HepG2 (cell line): ENCODE results near the gene ASCL2. TPM values are rescaled to one million over a fixed set of nuclear protein-coding genes. Genes with fewer than 3 reads are reported as not detected.
A peak's percentile ranks its signal among the peaks of the same experiment; 100 is the strongest.

ENCODE experiments used
- CERS6 ChIP-seq: sonication (generic); formaldehyde crosslinking; IDR thresholded peaks from 2 replicates; pipeline ENCODE4 v1.5.0; 2020; ENCODE audit warnings: missing genetic modification reagents
- ERF ChIP-seq: IDR thresholded peaks from 2 replicates; pipeline ENCODE4 v1.6.1; 2018; ENCODE audit warnings: missing biosample characterization, missing genetic modification reagents
- ESRRA ChIP-seq: sonication (generic); formaldehyde crosslinking; IDR thresholded peaks from 2 replicates; pipeline ENCODE4 v1.5.1; 2020; ENCODE audit warnings: mild to moderate bottlenecking, low read depth, missing genetic modification reagents
- FOXA3 ChIP-seq: IDR thresholded peaks from 2 replicates; pipeline ENCODE4 v1.6.1; 2016; ENCODE audit warnings: missing genetic modification reagents, missing compliant biosample characterization
- KAT7 ChIP-seq: IDR thresholded peaks from 2 replicates; pipeline ENCODE4 v1.6.1; 2018; ENCODE audit warnings: borderline replicate concordance, missing compliant biosample characterization
- KLF12 ChIP-seq: sonication (generic); formaldehyde crosslinking; IDR thresholded peaks from 2 replicates; pipeline ENCODE4 v1.4.0; 2020; ENCODE audit warnings: missing genetic modification reagents, borderline replicate concordance
- PBX3 ChIP-seq: sonication (generic); formaldehyde crosslinking; IDR thresholded peaks from 2 replicates; pipeline ENCODE4 v1.8.1; 2023; ENCODE audit warnings: missing genetic modification reagents, inconsistent platforms, borderline replicate concordance
- PHB2 ChIP-seq: fragments of 450-650 bp; IDR thresholded peaks from 2 replicates; pipeline ENCODE4 v1.6.1; 2018; ENCODE audit not compliant: partially characterized antibody
- SNAI1 ChIP-seq: sonication (generic); formaldehyde crosslinking; IDR thresholded peaks from 2 replicates; pipeline ENCODE4 v1.5.0; 2020; ENCODE audit warnings: mild to moderate bottlenecking, missing genetic modification reagents, borderline replicate concordance
- SPEN ChIP-seq: sonication (generic); formaldehyde crosslinking; IDR thresholded peaks from 2 replicates; pipeline ENCODE4 v1.5.1; 2020; ENCODE audit warnings: low read depth, mild to moderate bottlenecking, missing genetic modification reagents
- ZHX2 ChIP-seq, 2 experiments: sonication (generic) in 1 of 2; formaldehyde crosslinking in 1 of 2; IDR thresholded peaks; 2 replicates each; pipeline versions ENCODE4 v1.6.1 to v1.9.0; 2014 to 2022; ENCODE audit warnings: antibody characterized with exemption in 1 of 2, borderline replicate concordance in 1 of 2, inconsistent platforms in 1 of 2, low read depth in 1 of 2, missing genetic modification reagents in 1 of 2
- ZNF484 ChIP-seq: sonication (generic); formaldehyde crosslinking; IDR thresholded peaks from 2 replicates; pipeline ENCODE4 v1.5.1; 2020; ENCODE audit warnings: mild to moderate bottlenecking, low read depth, missing genetic modification reagents, borderline replicate concordance
- ZNF574 ChIP-seq: sonication (generic); formaldehyde crosslinking; IDR thresholded peaks from 2 replicates; pipeline ENCODE4 v1.4.0; 2020; ENCODE audit warnings: missing genetic modification reagents
- polyA plus RNA-seq, 8 experiments: library from polyadenylated mRNA; depleted of rRNA in 3 of 8; stranded (reverse) in 7 of 8; unstranded in 1 of 8; fragments of >200 nt; fragmentation: Illumina TruSeq in 4 of 8; extraction: Trizol in 4 of 8; gene quantifications; 2 replicates each; pipeline versions ENCODE4 v1.2.1 to v1.2.3, GENCODE V29; 2011 to 2016; ENCODE audit warnings: low read depth in 4 of 8, missing spikeins in 1 of 8, mixed read lengths in 1 of 8; ENCODE audit not compliant: insufficient read depth in 1 of 8
- total RNA-seq, 5 experiments: library from RNA; depleted of rRNA; stranded (reverse); fragments of >200 nt; fragmentation: Illumina TruSeq; extraction: Trizol; gene quantifications; 2 replicates each; pipeline ENCODE4 v1.2.3, GENCODE V29; 2016; ENCODE audit warnings: low read depth in 1 of 5

The ASCL2 gene
- total and polyA plus RNA-seq, 2 of the 13 experiments (the other 11 are each of a cell fraction or from before 2014, with no cell fraction given), result 0.07 TPM; not detected in 1

- no peak for TF ChIP-seq ZHX2 (IDR thresholded peaks at IDR 0.05; ENCODE audit: low read depth)
- TF ChIP-seq ZHX2 (CRISPR knock-in tag; IDR thresholded peaks at IDR 0.05; ENCODE audit: borderline replicate concordance), result no peak
- no peak; the same call in 1 of the 2 replicates for TF ChIP-seq SPEN (CRISPR knock-in tag)
- no peak for TF ChIP-seq SNAI1 (CRISPR knock-in tag)
- TF ChIP-seq ESRRA (CRISPR knock-in tag), result no peak
- TF ChIP-seq FOXA3 (CRISPR knock-in tag), result peak; percentile 48; the same call in 1 of the 2 replicates
- 0 out of 2 replicates have a peak, but pooled peaks have one; percentile 10 for TF ChIP-seq PBX3 (CRISPR knock-in tag)
- TF ChIP-seq CERS6 (CRISPR knock-in tag), result no peak
- TF ChIP-seq ZNF574 (CRISPR knock-in tag), result peak; percentile 57
- peak; percentile 68 for TF ChIP-seq ERF (CRISPR knock-in tag)
- TF ChIP-seq KAT7, result no peak
- TF ChIP-seq KLF12 (CRISPR knock-in tag), result 0 out of 2 replicates have a peak, but pooled peaks have one; percentile 32
- no peak for TF ChIP-seq PHB2
- no peak for TF ChIP-seq ZNF484 (CRISPR knock-in tag)
These were observed 1.4 kb downstream of the ASCL2 start (continued) for GRCh38 chr11:2268729-2269600.
